Measurements from ENCODE around the gene GFM2.
A peak's percentile ranks its signal among the peaks of the same experiment; 100 is the strongest.
"Not testable (repeated sequence)": the region's sequence is repeated elsewhere in the genome, so short reads cannot be mapped to it uniquely, and the experiment has no call there.

GFM2 gene

GRCh38 chr5:74765929-74766328 lies 988 bp downstream of the GFM2 start:
- DNase-seq (ENCODE audit: low spot score), result no peak
- peak overlapping the region; percentile 94 for H3K27ac ChIP-seq
- CTCF ChIA-PET, result interaction anchor here (0.6 to 2.0 kb wide), 5 partner anchors 14 to 533 kb away, joined by 3 to 10 read pairs (median 4); no protein-coding TSS in a partner anchor
- TF ChIP-seq, protein P1, sequence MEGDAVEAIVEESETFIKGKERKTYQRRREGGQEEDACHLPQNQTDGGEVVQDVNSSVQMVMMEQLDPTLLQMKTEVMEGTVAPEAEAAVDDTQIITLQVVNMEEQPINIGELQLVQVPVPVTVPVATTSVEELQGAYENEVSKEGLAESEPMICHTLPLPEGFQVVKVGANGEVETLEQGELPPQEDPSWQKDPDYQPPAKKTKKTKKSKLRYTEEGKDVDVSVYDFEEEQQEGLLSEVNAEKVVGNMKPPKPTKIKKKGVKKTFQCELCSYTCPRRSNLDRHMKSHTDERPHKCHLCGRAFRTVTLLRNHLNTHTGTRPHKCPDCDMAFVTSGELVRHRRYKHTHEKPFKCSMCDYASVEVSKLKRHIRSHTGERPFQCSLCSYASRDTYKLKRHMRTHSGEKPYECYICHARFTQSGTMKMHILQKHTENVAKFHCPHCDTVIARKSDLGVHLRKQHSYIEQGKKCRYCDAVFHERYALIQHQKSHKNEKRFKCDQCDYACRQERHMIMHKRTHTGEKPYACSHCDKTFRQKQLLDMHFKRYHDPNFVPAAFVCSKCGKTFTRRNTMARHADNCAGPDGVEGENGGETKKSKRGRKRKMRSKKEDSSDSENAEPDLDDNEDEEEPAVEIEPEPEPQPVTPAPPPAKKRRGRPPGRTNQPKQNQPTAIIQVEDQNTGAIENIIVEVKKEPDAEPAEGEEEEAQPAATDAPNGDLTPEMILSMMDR (conservative IDR thresholded peaks at IDR 0.05; ENCODE audit: low read depth), result no peak
- POLR2A ChIA-PET (ENCODE audit: low non-redundant PET), result no interaction called here

- peak overlapping the region; percentile 94 for H3K27ac ChIP-seq
- CTCF ChIA-PET, result interaction anchor here (0.7 to 2.0 kb wide), 2 partner anchors 15 to 195 kb away, joined by 3 to 7 read pairs; no protein-coding TSS in a partner anchor
- POLR2A ChIA-PET (ENCODE audit: low non-redundant PET), result no interaction called here
- peak; percentile 48 for DNase-seq (ENCODE audit: low spot score)
- TF ChIP-seq, protein P1 (conservative IDR thresholded peaks at IDR 0.05; ENCODE audit: low read depth), result no peak
These were observed 1.7 kb downstream of the GFM2 start for GRCh38 chr5:74765201-74765600.

GRCh38 chr5:74763504-74763903 lies 3.4 kb downstream of the GFM2 start:
- ChIA-PET POLR2A (ENCODE audit: low non-redundant PET) (no interaction called here), CTCF (interaction anchor here (0.6 to 0.7 kb wide), 2 partner anchors 16 to 48 kb away, joined by 3 to 5 read pairs; no protein-coding TSS in a partner anchor)
- H3K27ac ChIP-seq, result no peak overlapping the region
- TF ChIP-seq, protein P1 (conservative IDR thresholded peaks at IDR 0.05; ENCODE audit: low read depth), result no peak
- peak; percentile 23 for DNase-seq (ENCODE audit: low spot score)

DNA sequence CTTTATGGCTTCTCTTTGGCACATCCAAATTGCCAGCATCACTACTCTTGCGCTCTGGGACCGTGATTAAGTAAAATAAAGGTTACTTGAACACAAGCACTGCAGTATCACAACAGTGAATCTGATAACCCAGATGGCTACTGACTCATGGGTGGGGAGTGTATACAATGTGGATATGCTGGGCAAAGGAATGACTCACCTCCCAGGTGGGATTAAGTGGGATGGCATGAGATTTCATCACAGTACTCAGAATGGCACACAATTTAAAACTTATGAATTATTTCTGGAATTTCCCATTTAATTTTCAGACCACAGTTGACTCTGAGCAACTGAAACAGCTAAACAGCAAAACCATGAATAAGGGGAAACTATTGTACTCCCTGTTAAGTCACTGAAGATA lies 4.3 kb downstream of the GFM2 start:
- ChIA-PET POLR2A (ENCODE audit: low non-redundant PET) (no interaction called here), CTCF (interaction anchor here (0.6 to 1.7 kb wide), 3 partner anchors 140 to 746 kb away, joined by 3 read pairs; no protein-coding TSS in a partner anchor)
- TF ChIP-seq, protein P1 (conservative IDR thresholded peaks at IDR 0.05; ENCODE audit: low read depth), result no peak
- peak; percentile 97 for DNase-seq (ENCODE audit: low spot score)
- no peak overlapping the region for H3K27ac ChIP-seq

DNA sequence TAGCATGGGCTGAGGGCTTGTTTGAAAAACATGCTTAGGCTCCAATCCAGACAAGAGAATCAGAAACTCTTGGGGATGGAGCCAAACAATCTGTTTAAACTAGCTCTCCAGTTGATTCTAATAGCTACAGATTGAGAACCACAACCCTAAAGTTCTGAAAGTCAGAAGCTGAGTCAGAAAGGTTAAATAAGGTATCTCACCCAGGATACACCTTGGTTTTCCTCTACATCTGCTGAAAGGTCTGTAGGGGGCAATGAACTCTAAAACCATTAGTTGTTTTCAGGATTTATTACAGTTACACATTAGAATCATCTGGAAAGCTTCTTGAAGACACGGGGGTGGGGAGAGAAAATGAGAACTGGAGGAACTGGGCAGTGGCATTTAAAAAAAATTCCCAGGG lies 5.7 kb downstream of the GFM2 start:
- CTCF ChIA-PET, result interaction anchor here (0.5 to 1.7 kb wide), 6 partner anchors 23 to 158 kb away, joined by 3 to 6 read pairs (median 3); no protein-coding TSS in a partner anchor
- POLR2A ChIA-PET (ENCODE audit: low non-redundant PET), result no interaction called here

DNA sequence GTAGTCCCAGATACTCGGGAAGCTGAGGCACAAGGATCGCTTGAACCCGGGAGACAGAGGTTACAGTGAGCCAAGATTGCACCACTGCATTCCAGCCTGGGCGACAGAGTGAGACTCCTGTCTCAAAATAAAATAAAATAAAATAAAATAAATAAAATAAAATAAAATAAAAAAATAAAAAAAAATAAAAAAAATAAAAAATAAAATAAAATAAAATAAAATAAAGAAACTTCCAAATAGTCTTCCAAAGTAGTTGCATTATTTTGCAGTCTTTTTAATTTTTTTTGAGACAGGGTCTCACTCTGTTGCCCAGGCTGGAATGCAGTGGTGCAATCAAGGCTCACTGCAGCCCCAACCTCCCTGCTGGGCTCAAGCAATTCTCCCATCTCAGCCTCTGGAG lies 18.2 kb downstream of the GFM2 start:
- POLR2A ChIA-PET (ENCODE audit: low non-redundant PET); CTCF ChIA-PET; DNase-seq (ENCODE audit: low spot score); H3K27ac ChIP-seq: not testable (repeated sequence)

More for the DNA sequence above, 5.7 kb downstream of the GFM2 start:
- H3K27ac ChIP-seq, result no peak overlapping the region
- TF ChIP-seq, protein P1 (conservative IDR thresholded peaks at IDR 0.05; ENCODE audit: low read depth), result no peak
- peak; percentile 45 for DNase-seq (ENCODE audit: low spot score)

GRCh38 chr5:74738406-74738805 lies 28.5 kb downstream of the GFM2 start:
- TF ChIP-seq, protein P1 (conservative IDR thresholded peaks at IDR 0.05; ENCODE audit: low read depth), result no peak
- ChIA-PET CTCF (interaction anchor here (0.7 to 0.9 kb wide), 3 partner anchors 23 to 1941 kb away, joined by 3 to 6 read pairs (median 4); no protein-coding TSS in a partner anchor), POLR2A (ENCODE audit: low non-redundant PET) (no interaction called here)
- H3K27ac ChIP-seq, result no peak overlapping the region
- DNase-seq (ENCODE audit: low spot score), result no peak
